ENCODE measurements around the gene SYDE2. TPM values are rescaled to one million over a fixed set of nuclear protein-coding genes. Genes with fewer than 3 reads are reported as not detected.

SYDE2 gene
- polyA plus RNA-seq, 2 of the 4 experiments (the other 2 are of a cell fraction) = 0.92 to 2.6 TPM

DNA sequence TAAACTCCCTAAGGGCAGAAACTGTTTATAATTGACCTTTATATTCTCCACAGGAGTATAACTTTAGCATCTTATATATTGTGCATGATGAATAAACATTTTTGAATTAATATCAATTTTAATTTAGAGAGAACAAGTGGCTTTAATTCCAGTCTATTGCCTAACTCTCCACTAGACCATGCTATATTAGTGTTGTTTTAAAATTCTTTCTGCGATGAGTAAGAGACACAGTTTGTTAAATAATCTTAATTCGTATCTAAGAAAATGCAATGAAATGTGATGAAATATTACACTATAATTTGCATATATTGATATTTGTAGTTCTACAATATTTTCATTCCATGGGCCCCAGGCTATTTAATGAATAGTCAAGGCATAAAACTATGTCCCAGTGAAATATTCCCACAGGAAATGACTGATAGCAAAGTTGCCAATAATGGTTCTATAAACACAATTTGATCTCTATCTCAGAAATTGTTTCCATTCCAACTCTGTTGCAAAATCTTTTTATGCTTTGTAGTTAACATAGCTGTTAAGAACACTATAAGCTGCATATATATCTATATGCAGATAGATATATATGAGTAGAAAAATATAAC, 2.9 kb upstream of the SYDE2 start (continued):
- TF ChIP-seq, protein P1, sequence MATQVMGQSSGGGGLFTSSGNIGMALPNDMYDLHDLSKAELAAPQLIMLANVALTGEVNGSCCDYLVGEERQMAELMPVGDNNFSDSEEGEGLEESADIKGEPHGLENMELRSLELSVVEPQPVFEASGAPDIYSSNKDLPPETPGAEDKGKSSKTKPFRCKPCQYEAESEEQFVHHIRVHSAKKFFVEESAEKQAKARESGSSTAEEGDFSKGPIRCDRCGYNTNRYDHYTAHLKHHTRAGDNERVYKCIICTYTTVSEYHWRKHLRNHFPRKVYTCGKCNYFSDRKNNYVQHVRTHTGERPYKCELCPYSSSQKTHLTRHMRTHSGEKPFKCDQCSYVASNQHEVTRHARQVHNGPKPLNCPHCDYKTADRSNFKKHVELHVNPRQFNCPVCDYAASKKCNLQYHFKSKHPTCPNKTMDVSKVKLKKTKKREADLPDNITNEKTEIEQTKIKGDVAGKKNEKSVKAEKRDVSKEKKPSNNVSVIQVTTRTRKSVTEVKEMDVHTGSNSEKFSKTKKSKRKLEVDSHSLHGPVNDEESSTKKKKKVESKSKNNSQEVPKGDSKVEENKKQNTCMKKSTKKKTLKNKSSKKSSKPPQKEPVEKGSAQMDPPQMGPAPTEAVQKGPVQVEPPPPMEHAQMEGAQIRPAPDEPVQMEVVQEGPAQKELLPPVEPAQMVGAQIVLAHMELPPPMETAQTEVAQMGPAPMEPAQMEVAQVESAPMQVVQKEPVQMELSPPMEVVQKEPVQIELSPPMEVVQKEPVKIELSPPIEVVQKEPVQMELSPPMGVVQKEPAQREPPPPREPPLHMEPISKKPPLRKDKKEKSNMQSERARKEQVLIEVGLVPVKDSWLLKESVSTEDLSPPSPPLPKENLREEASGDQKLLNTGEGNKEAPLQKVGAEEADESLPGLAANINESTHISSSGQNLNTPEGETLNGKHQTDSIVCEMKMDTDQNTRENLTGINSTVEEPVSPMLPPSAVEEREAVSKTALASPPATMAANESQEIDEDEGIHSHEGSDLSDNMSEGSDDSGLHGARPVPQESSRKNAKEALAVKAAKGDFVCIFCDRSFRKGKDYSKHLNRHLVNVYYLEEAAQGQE (IDR thresholded peaks at IDR 0.05) = no peak

DNA sequence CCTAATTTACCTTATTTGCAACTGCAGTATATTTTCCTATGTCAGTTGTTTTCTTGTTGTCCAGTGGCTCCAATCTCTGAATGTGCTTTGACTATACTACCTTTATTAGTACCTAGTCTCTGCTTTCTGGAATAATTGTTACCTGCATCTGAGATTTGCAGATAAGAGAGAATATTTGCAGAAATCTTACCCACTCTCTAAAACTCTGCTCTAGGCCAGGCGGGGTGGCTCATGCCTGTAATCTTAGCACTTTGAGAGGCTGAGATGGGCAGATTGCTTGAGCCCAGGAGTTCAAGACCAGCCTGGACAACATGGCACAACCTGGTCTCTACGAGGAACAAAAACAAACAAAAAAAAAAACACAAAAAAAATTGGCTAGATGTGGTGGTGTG, 2.0 kb upstream of the SYDE2 start:
- FAIRE-seq (no peak), ATAC-seq (no peak), DNase-seq (ENCODE audit: low read depth in 1 of 2, low spot score in 1 of 2) (no peak)
- no peak for TF ChIP-seq RAD21 (conservative IDR thresholded peaks at IDR 0.05 in 1 of 2, IDR thresholded peaks at IDR 0.05 in 1 of 2)
- TF ChIP-seq NR3C1 (IDR thresholded peaks at IDR 0.05) = no peak
- no peak for TF ChIP-seq FOXS1 (CRISPR knock-in tag; IDR thresholded peaks at IDR 0.05)
- TF ChIP-seq CHD4 (IDR thresholded peaks at IDR 0.05; ENCODE audit: borderline replicate concordance) = no peak
- no peak for TF ChIP-seq MAZ (IDR thresholded peaks at IDR 0.05; ENCODE audit: borderline replicate concordance, low read depth, low read length)
- no peak for TF ChIP-seq PHF8 (IDR thresholded peaks at IDR 0.05; ENCODE audit: borderline replicate concordance, low read depth)
- no peak for TF ChIP-seq SREBF2 (IDR thresholded peaks at IDR 0.05)
- no peak for TF ChIP-seq CHD2 (IDR thresholded peaks at IDR 0.05; ENCODE audit: low read length, partially characterized antibody)
- no peak for TF ChIP-seq POLR2AphosphoS2 (conservative IDR thresholded peaks at IDR 0.05; ENCODE audit: low read length)
- TF ChIP-seq GATA3 (IDR thresholded peaks at IDR 0.05; ENCODE audit: borderline replicate concordance) = no peak
- no peak for TF ChIP-seq TP53 (CRISPR knock-in tag; IDR thresholded peaks at IDR 0.05)
- no peak for TF ChIP-seq HOXA7 (CRISPR knock-in tag; IDR thresholded peaks at IDR 0.05)
- TF ChIP-seq, protein P2, sequence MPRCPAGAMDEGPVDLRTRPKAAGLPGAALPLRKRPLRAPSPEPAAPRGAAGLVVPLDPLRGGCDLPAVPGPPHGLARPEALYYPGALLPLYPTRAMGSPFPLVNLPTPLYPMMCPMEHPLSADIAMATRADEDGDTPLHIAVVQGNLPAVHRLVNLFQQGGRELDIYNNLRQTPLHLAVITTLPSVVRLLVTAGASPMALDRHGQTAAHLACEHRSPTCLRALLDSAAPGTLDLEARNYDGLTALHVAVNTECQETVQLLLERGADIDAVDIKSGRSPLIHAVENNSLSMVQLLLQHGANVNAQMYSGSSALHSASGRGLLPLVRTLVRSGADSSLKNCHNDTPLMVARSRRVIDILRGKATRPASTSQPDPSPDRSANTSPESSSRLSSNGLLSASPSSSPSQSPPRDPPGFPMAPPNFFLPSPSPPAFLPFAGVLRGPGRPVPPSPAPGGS (IDR thresholded peaks at IDR 0.05) = no peak
- TF ChIP-seq, protein P3, sequence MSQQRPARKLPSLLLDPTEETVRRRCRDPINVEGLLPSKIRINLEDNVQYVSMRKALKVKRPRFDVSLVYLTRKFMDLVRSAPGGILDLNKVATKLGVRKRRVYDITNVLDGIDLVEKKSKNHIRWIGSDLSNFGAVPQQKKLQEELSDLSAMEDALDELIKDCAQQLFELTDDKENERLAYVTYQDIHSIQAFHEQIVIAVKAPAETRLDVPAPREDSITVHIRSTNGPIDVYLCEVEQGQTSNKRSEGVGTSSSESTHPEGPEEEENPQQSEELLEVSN (IDR thresholded peaks at IDR 0.05; ENCODE audit: borderline replicate concordance, low read depth) = no peak
- no peak for TF ChIP-seq SMC3 (IDR thresholded peaks at IDR 0.05)
- Histone ChIP-seq H3K27ac (no peak overlapping the region), H3K4me1 (peaks cover 17% of the 10 kb centered on the region), H3K4me2 (peak overlapping the region; percentile 92), H3K9me3 (no peaks in the 10 kb centered on the region), H3K4me3 (peak overlapping the region; percentile 82; the same call in 1 of the 3 replicates)
- CTCF ChIA-PET = interaction anchor here (1.5 kb wide), 1 partner anchor 258 kb away, joined by 4 read pairs; no protein-coding TSS in a partner anchor
- POLR2A ChIA-PET = interaction anchor here (0.8 kb wide), 1 partner anchor 56 kb away, joined by 3 read pairs; no protein-coding TSS in a partner anchor
- WGBS (ENCODE audit: missing lambda C conversion rate) = 79% methylated on average over 2 of the region's 2 CpGs

DNA sequence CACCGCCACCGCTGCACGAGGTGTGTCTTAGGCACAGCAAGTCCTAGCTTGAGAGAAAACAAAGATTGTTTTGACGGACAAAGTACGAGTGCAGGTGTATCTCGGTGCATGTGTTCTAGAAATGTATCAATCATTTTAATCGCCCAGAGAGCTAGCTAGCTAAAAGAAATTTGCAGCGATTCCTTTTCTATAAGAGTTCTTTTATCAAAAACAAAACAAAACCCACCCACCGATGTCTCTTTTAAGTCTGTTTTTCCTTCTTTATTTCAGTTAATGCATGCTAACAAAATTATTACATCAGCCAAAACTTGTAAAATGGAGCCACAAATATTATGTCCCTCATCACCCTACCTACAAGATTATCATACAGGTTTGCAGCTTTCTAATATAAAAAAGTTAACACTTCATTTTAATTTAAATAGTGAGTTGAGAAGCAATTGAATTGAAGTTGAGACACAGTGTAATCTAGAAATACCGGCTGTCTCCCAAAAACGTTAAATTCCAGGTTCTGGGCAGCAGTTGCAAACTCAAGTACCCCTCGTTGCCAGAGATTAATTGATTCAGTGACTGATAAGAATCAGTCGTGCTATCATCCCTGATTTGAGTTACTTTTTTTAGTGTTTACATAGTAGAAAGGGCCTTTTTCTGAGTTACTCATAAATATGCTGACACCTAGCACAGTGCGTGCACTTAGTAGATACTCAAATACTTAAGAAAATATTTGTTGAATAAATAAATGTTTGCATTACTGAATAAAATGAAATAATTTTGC, 1.5 kb upstream of the SYDE2 start:
- CTCF ChIA-PET = interaction anchor here (1.1 to 1.5 kb wide), 2 partner anchors 52 to 258 kb away, joined by 4 to 5 read pairs; no protein-coding TSS in a partner anchor
- 12% methylated on average over 14 of the region's 14 CpGs for WGBS (ENCODE audit: missing lambda C conversion rate)
- TF ChIP-seq PHF8 (IDR thresholded peaks at IDR 0.05; ENCODE audit: borderline replicate concordance, low read depth) = no peak
- TF ChIP-seq GATA3 (IDR thresholded peaks at IDR 0.05; ENCODE audit: borderline replicate concordance) = no peak
- TF ChIP-seq, protein P3 (IDR thresholded peaks at IDR 0.05; ENCODE audit: borderline replicate concordance, low read depth) = no peak
- no peak for TF ChIP-seq TP53 (CRISPR knock-in tag; IDR thresholded peaks at IDR 0.05)
- TF ChIP-seq HOXB5 (CRISPR knock-in tag; IDR thresholded peaks at IDR 0.05) = no peak
- TF ChIP-seq, protein P4, sequence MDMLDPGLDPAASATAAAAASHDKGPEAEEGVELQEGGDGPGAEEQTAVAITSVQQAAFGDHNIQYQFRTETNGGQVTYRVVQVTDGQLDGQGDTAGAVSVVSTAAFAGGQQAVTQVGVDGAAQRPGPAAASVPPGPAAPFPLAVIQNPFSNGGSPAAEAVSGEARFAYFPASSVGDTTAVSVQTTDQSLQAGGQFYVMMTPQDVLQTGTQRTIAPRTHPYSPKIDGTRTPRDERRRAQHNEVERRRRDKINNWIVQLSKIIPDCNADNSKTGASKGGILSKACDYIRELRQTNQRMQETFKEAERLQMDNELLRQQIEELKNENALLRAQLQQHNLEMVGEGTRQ (IDR thresholded peaks at IDR 0.05) = no peak
- no peak for TF ChIP-seq NPAS2 (CRISPR knock-in tag; IDR thresholded peaks at IDR 0.05; ENCODE audit: borderline replicate concordance)
- TF ChIP-seq, protein P5, sequence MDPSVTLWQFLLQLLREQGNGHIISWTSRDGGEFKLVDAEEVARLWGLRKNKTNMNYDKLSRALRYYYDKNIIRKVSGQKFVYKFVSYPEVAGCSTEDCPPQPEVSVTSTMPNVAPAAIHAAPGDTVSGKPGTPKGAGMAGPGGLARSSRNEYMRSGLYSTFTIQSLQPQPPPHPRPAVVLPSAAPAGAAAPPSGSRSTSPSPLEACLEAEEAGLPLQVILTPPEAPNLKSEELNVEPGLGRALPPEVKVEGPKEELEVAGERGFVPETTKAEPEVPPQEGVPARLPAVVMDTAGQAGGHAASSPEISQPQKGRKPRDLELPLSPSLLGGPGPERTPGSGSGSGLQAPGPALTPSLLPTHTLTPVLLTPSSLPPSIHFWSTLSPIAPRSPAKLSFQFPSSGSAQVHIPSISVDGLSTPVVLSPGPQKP (IDR thresholded peaks at IDR 0.05; ENCODE audit: low read depth, low read length) = no peak
- TF ChIP-seq EHMT2 (IDR thresholded peaks at IDR 0.05; ENCODE audit: low read depth) = no peak
- no peak for TF ChIP-seq HEYL (CRISPR knock-in tag; IDR thresholded peaks at IDR 0.05)
- TF ChIP-seq HOXB13 (CRISPR knock-in tag; IDR thresholded peaks at IDR 0.05; ENCODE audit: low read depth) = no peak
- TF ChIP-seq NR3C1 (IDR thresholded peaks at IDR 0.05) = no peak

More for the DNA sequence above, 1.5 kb upstream of the SYDE2 start:
- H3K4me3 ChIP-seq = peak overlapping the region; percentile 82
- H3K9me3 ChIP-seq = no peaks in the 10 kb centered on the region
- ATAC-seq (peak in 1 of 2 experiments; percentile 3; a peak in 2 of 6 replicates), DNase-seq (ENCODE audit: low read depth in 1 of 2, low spot score in 1 of 2) (no peak), FAIRE-seq (no peak)
- peak overlapping the region; percentile 92 for H3K4me2 ChIP-seq
- H3K4me1 ChIP-seq = peaks cover 17% of the 10 kb centered on the region
- H3K27ac ChIP-seq = peak overlapping the region; percentile 98 to 100
- POLR2A ChIA-PET = interaction anchor here (0.8 to 1.5 kb wide), 3 partner anchors 57 to 154 kb away, joined by 3 to 4 read pairs (median 3); partner anchors contain the start of genes C1orf52 and MCOLN3
